ENCODE data around the gene LYST. TPM values are rescaled to one million over a fixed set of nuclear protein-coding genes. Genes with fewer than 3 reads are reported as not detected.

Gene LYST
- polyA plus RNA-seq, 4 donors: 2.9 to 6.6 (median 5.0) TPM

DNA sequence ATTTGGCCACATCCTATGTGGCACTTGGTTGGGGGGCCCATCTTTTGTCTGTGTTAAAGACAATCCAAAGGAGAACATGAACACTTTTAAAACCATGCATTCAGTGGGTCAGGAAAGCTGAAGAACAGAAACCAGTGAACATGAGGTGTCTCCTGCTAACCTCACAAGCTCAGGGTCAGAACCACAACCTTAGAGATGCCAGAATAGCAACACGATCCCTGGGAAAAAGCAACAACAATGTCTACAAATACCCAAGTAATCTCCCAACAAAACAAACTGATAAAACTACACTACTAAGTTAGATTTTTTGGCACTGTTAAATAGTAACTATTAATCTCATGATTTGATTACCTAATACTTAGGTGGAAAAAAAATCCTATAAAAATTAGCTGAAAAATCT is 183.1 kb downstream of the LYST start:
- Histone ChIP-seq H3K27me3 (ENCODE audit: control insufficient read depth in 3 of 3, insufficient read depth in 3 of 3, low read length in 3 of 3) (no peaks in the 10 kb centered on the region), H3K4me3 (ENCODE audit: low read depth in 1 of 3, low read length in 3 of 3) (no peak overlapping the region), H3K9me3 (ENCODE audit: control insufficient read depth in 2 of 2, insufficient read depth in 1 of 2, low read depth in 1 of 2, low read length in 1 of 2) (no peaks in the 10 kb centered on the region), H3K36me3 (ENCODE audit: control insufficient read depth in 3 of 3, insufficient read depth in 2 of 3, low read depth in 1 of 3, low read length in 3 of 3) (peaks cover 0 to 5% (median 4%) of the 10 kb centered on the region in 3 donors), H3K4me1 (ENCODE audit: control insufficient read depth in 3 of 3, insufficient read depth in 2 of 3, low read depth in 1 of 3, low read length in 2 of 3) (no peaks in the 10 kb centered on the region), H3K27ac (ENCODE audit: low read depth in 1 of 3, low read length in 2 of 3) (no peak overlapping the region)
- WGBS, 3 donors: 87 to 96% (median 89%) methylated on average over 1 of the region's 1 CpG
- no peak for FAIRE-seq
- DNase-seq: no peak

DNA sequence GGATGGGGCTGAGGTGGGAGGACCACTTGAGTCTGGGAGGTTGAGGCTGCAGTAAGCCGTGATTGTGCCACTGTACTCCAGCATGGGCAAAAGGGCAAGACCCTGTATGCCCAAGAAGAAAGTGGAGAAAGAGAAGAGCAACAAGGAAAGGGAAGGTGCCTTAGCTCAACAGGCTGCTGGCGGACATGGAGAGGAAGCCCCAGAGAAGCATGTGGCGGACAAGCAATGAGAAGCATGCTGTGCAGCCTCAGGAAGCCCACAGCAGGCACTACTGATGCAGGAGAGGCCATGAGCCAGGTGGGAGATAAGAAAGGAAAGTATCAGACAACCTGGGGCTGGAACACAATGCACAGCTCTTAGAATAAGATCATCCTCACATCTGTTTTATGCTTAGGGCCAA is 184.5 kb downstream of the LYST start:
- no peaks in the 10 kb centered on the region for H3K4me1 ChIP-seq (ENCODE audit: control insufficient read depth in 3 of 3, insufficient read depth in 2 of 3, low read depth in 1 of 3, low read length in 2 of 3)
- peaks cover 0 to 5% (median 4%) of the 10 kb centered on the region in 3 donors for H3K36me3 ChIP-seq (ENCODE audit: control insufficient read depth in 3 of 3, insufficient read depth in 2 of 3, low read depth in 1 of 3, low read length in 3 of 3)
- no peak overlapping the region for H3K4me3 ChIP-seq (ENCODE audit: low read depth in 1 of 3, low read length in 3 of 3)
- FAIRE-seq (no peak), DNase-seq (no peak)
- 97 to 100% (median 98%) methylated on average over 3 of the region's 3 CpGs for WGBS, 3 donors
- H3K27me3 ChIP-seq (ENCODE audit: control insufficient read depth in 3 of 3, insufficient read depth in 3 of 3, low read length in 3 of 3): no peaks in the 10 kb centered on the region
- no peak overlapping the region for H3K27ac ChIP-seq (ENCODE audit: low read depth in 1 of 3, low read length in 2 of 3)
- H3K9me3 ChIP-seq (ENCODE audit: control insufficient read depth in 2 of 2, insufficient read depth in 1 of 2, low read depth in 1 of 2, low read length in 1 of 2): no peaks in the 10 kb centered on the region

GRCh38 chr1:235679644-235680043 is 187.1 kb downstream of the LYST start:
- Histone ChIP-seq H3K4me3 (ENCODE audit: low read depth in 1 of 3, low read length in 3 of 3) (no peak overlapping the region), H3K36me3 (ENCODE audit: control insufficient read depth in 3 of 3, insufficient read depth in 2 of 3, low read depth in 1 of 3, low read length in 3 of 3) (peaks cover 2 to 12% (median 7%) of the 10 kb centered on the region in 3 donors), H3K9me3 (ENCODE audit: control insufficient read depth in 2 of 2, insufficient read depth in 1 of 2, low read depth in 1 of 2, low read length in 1 of 2) (peaks cover 0 to 8% of the 10 kb centered on the region in 2 donors), H3K27me3 (ENCODE audit: control insufficient read depth in 3 of 3, insufficient read depth in 3 of 3, low read length in 3 of 3) (no peaks in the 10 kb centered on the region), H3K27ac (ENCODE audit: low read depth in 1 of 3, low read length in 2 of 3) (no peak overlapping the region), H3K4me1 (ENCODE audit: control insufficient read depth in 3 of 3, insufficient read depth in 2 of 3, low read depth in 1 of 3, low read length in 2 of 3) (no peaks in the 10 kb centered on the region)
- FAIRE-seq: no peak
- DNase-seq: peak in 1 of 2 donors; percentile 7
- 83 to 87% (median 84%) methylated on average over 3 of the region's 3 CpGs for WGBS, 3 donors

- Histone ChIP-seq H3K4me3 (ENCODE audit: low read depth in 1 of 3, low read length in 3 of 3) (no peak overlapping the region), H3K4me1 (ENCODE audit: control insufficient read depth in 3 of 3, insufficient read depth in 2 of 3, low read depth in 1 of 3, low read length in 2 of 3) (no peaks in the 10 kb centered on the region), H3K9me3 (ENCODE audit: control insufficient read depth in 2 of 2, insufficient read depth in 1 of 2, low read depth in 1 of 2, low read length in 1 of 2) (peaks cover 0 to 8% of the 10 kb centered on the region in 2 donors), H3K36me3 (ENCODE audit: control insufficient read depth in 3 of 3, insufficient read depth in 2 of 3, low read depth in 1 of 3, low read length in 3 of 3) (peaks cover 5 to 12% (median 7%) of the 10 kb centered on the region in 3 donors), H3K27me3 (ENCODE audit: control insufficient read depth in 3 of 3, insufficient read depth in 3 of 3, low read length in 3 of 3) (no peaks in the 10 kb centered on the region), H3K27ac (ENCODE audit: low read depth in 1 of 3, low read length in 2 of 3) (no peak overlapping the region)
- DNase-seq (peak in 1 of 2 donors; percentile 26), FAIRE-seq (no peak)
- WGBS, 3 donors: 81 to 84% (median 84%) methylated on average over 2 of the region's 2 CpGs
These were observed 187.7 kb downstream of the LYST start for GRCh38 chr1:235679005-235679404.

- DNase-seq: no peak
- no peaks in the 10 kb centered on the region for H3K27me3 ChIP-seq (ENCODE audit: control insufficient read depth in 3 of 3, insufficient read depth in 3 of 3, low read length in 3 of 3)
- peaks cover 0 to 14% of the 10 kb centered on the region in 2 donors for H3K9me3 ChIP-seq (ENCODE audit: control insufficient read depth in 2 of 2, insufficient read depth in 1 of 2, low read depth in 1 of 2, low read length in 1 of 2)
- 91 to 98% (median 97%) methylated on average over 10 of the region's 10 CpGs for WGBS, 3 donors
- H3K4me3 ChIP-seq (ENCODE audit: low read depth in 1 of 3, low read length in 3 of 3): no peak overlapping the region
- H3K4me1 ChIP-seq (ENCODE audit: control insufficient read depth in 3 of 3, insufficient read depth in 2 of 3, low read depth in 1 of 3, low read length in 2 of 3): no peaks in the 10 kb centered on the region
- FAIRE-seq: no peak
- H3K36me3 ChIP-seq (ENCODE audit: control insufficient read depth in 3 of 3, insufficient read depth in 2 of 3, low read depth in 1 of 3, low read length in 3 of 3): peaks cover 7 to 10% (median 8%) of the 10 kb centered on the region in 3 donors
- H3K27ac ChIP-seq (ENCODE audit: low read depth in 1 of 3, low read length in 2 of 3): no peak overlapping the region
These were observed 191.4 kb downstream of the LYST start for GRCh38 chr1:235675152-235675890.

GRCh38 chr1:235673981-235674380 is 192.7 kb downstream of the LYST start:
- 76 to 79% (median 76%) methylated on average over 7 of the region's 7 CpGs for WGBS, 3 donors
- H3K4me1 ChIP-seq (ENCODE audit: control insufficient read depth in 3 of 3, insufficient read depth in 2 of 3, low read depth in 1 of 3, low read length in 2 of 3): no peaks in the 10 kb centered on the region
- peaks cover 0 to 27% of the 10 kb centered on the region in 2 donors for H3K9me3 ChIP-seq (ENCODE audit: control insufficient read depth in 2 of 2, insufficient read depth in 1 of 2, low read depth in 1 of 2, low read length in 1 of 2)
- no peaks in the 10 kb centered on the region for H3K27me3 ChIP-seq (ENCODE audit: control insufficient read depth in 3 of 3, insufficient read depth in 3 of 3, low read length in 3 of 3)
- peaks cover 9 to 13% (median 11%) of the 10 kb centered on the region in 3 donors for H3K36me3 ChIP-seq (ENCODE audit: control insufficient read depth in 3 of 3, insufficient read depth in 2 of 3, low read depth in 1 of 3, low read length in 3 of 3)
- DNase-seq: no peak
- H3K27ac ChIP-seq (ENCODE audit: low read depth in 1 of 3, low read length in 2 of 3): no peak overlapping the region
- no peak for FAIRE-seq
- H3K4me3 ChIP-seq (ENCODE audit: low read depth in 1 of 3, low read length in 3 of 3): no peak overlapping the region

DNA sequence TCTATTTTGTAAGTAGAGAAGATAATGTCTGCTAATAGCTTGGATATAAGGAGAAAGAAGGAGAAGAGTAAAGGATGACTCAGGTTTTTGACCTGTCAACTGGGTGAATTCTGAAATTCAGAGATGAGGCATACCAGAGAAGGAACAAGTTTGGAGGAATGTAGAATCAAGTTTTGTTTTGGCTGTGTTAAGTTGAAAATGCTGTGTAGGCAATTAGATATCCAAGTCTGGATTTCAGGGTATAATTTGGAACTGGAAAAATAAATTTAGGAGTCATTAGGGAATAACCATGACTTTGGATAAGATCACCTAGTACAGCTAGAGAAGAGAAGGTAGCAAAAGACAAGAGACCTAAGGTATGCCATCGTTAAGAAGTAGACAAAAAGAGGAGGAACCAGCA is 194.7 kb downstream of the LYST start:
- 97 to 100% (median 100%) methylated on average over 1 of the region's 1 CpG for WGBS, 3 donors
- peaks cover 9 to 13% (median 11%) of the 10 kb centered on the region in 3 donors for H3K36me3 ChIP-seq (ENCODE audit: control insufficient read depth in 3 of 3, insufficient read depth in 2 of 3, low read depth in 1 of 3, low read length in 3 of 3)

GRCh38 chr1:235670157-235670776 is 196.4 kb downstream of the LYST start:
- Histone ChIP-seq H3K36me3 (ENCODE audit: control insufficient read depth in 3 of 3, insufficient read depth in 2 of 3, low read depth in 1 of 3, low read length in 3 of 3) (peaks cover 3 to 9% (median 9%) of the 10 kb centered on the region in 3 donors), H3K4me1 (ENCODE audit: control insufficient read depth in 3 of 3, insufficient read depth in 2 of 3, low read depth in 1 of 3, low read length in 2 of 3) (no peaks in the 10 kb centered on the region), H3K9me3 (ENCODE audit: control insufficient read depth in 2 of 2, insufficient read depth in 1 of 2, low read depth in 1 of 2, low read length in 1 of 2) (peaks cover 0 to 24% of the 10 kb centered on the region in 2 donors), H3K27me3 (ENCODE audit: control insufficient read depth in 3 of 3, insufficient read depth in 3 of 3, low read length in 3 of 3) (no peaks in the 10 kb centered on the region), H3K27ac (ENCODE audit: low read depth in 1 of 3, low read length in 2 of 3) (no peak overlapping the region), H3K4me3 (ENCODE audit: low read depth in 1 of 3, low read length in 3 of 3) (no peak overlapping the region)
- FAIRE-seq (no peak), DNase-seq (no peak)
- 97 to 99% (median 98%) methylated on average over 8 of the region's 8 CpGs for WGBS, 3 donors

More for the DNA sequence above, 194.7 kb downstream of the LYST start:
- Histone ChIP-seq H3K27ac (ENCODE audit: low read depth in 1 of 3, low read length in 2 of 3) (no peak overlapping the region), H3K4me1 (ENCODE audit: control insufficient read depth in 3 of 3, insufficient read depth in 2 of 3, low read depth in 1 of 3, low read length in 2 of 3) (no peaks in the 10 kb centered on the region), H3K9me3 (ENCODE audit: control insufficient read depth in 2 of 2, insufficient read depth in 1 of 2, low read depth in 1 of 2, low read length in 1 of 2) (peaks cover 0 to 29% of the 10 kb centered on the region in 2 donors), H3K4me3 (ENCODE audit: low read depth in 1 of 3, low read length in 3 of 3) (no peak overlapping the region), H3K27me3 (ENCODE audit: control insufficient read depth in 3 of 3, insufficient read depth in 3 of 3, low read length in 3 of 3) (no peaks in the 10 kb centered on the region)
- FAIRE-seq: no peak
- DNase-seq: no peak

All from small intestine (tissue), 7 donors.